HL-60 (cell line): ENCODE data around the gene CSNK1D.
A peak's percentile ranks its signal among the peaks of the same experiment; 100 is the strongest.

Source experiments
- DNase-seq, 2 experiments: peaks; one replicate each; pipeline ENCODE4 v3.0.0-alpha.2; 2010 to 2020; ENCODE audit warnings: low read depth in 1 of 2, low spot score in 1 of 2
- H3K27ac ChIP-seq: fragments of 250-450 bp; sonication (Bioruptor Pico); replicated peaks from 2 replicates; pipeline ENCODE4 v1.5.1; 2020; ENCODE audit warnings: mild to moderate bottlenecking, moderate library complexity
- H3K27me3 ChIP-seq: fragments of 250-450 bp; sonication (Bioruptor Pico); 2 replicates; pipeline ENCODE4 v1.5.1; 2021; ENCODE audit warnings: mild to moderate bottlenecking, moderate library complexity; ENCODE audit not compliant: insufficient read depth, poor library complexity, severe bottlenecking
- H3K4me3 ChIP-seq: replicated peaks from 2 replicates; pipeline ENCODE4 v1.5.1; 2011; ENCODE audit warnings: mild to moderate bottlenecking, control low read depth, low read length; ENCODE audit not compliant: insufficient read depth
- GABPA ChIP-seq: IDR thresholded peaks from 2 replicates; pipeline ENCODE4 v1.6.1; 2012; ENCODE audit warnings: low read depth
- POLR2AphosphoS5 ChIP-seq: IDR thresholded peaks from 2 replicates; pipeline ENCODE4 v1.6.1; 2012; ENCODE audit warnings: low read depth
- SPI1 ChIP-seq: IDR thresholded peaks from 2 replicates; pipeline ENCODE4 v1.6.1; 2012; ENCODE audit warnings: low read depth, mild to moderate bottlenecking, borderline replicate concordance
- TF ChIP-seq, protein P1 (sequence below): IDR thresholded peaks from one replicate; pipeline ENCODE4 v1.5.1; 2011; ENCODE audit warnings: low read length, control low read depth, inconsistent platforms; ENCODE audit not compliant: insufficient read depth
- TF ChIP-seq, protein P2 (sequence below): IDR thresholded peaks from 2 replicates; pipeline ENCODE4 v1.6.1; 2012; ENCODE audit warnings: low read depth; ENCODE audit not compliant: insufficient replicate concordance

The CSNK1D gene

DNA sequence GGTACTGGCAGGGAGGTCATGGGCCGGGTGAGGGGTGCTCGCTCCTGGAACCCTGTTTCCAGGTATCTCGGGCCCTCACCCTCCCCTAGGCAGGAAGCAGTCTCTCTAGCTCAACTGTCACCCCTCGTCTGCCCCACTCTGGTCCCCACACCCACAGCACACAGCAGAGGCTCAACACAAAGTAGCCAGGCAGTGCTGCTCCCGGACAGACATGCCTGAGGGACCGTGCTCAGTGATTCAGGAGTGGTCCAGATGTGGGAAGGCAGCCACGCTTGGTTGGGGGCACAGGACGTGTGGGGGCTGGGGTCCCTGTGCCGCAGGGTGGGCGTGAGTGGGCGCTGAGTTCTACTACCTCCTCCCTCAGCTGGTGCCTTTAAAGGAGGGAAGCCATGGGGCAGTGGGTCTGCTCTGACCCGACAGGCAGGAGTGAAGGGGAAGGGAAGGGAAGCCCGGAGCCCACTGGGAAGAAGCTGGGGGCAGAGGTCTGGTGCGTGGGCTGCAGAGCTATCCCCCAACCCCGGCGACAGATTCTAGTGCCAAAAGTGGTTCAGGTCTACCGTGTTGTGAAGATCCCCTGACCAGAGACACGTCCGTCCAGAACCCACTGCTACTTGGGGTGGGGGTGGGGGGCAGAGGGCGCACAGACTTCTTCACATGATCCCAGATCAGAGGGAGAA lies 32.9 kb downstream of the CSNK1D start:
- Histone ChIP-seq H3K4me3 (no peak overlapping the region), H3K27me3 (no peaks in the 10 kb centered on the region), H3K27ac (peak overlapping the region; percentile 91)
- peak; percentile 42 to 57 for DNase-seq
- TF ChIP-seq POLR2AphosphoS5 (no peak; the same call in none of the 2 replicates), SPI1 (no peak), GABPA (no peak)
- TF ChIP-seq, protein P1, sequence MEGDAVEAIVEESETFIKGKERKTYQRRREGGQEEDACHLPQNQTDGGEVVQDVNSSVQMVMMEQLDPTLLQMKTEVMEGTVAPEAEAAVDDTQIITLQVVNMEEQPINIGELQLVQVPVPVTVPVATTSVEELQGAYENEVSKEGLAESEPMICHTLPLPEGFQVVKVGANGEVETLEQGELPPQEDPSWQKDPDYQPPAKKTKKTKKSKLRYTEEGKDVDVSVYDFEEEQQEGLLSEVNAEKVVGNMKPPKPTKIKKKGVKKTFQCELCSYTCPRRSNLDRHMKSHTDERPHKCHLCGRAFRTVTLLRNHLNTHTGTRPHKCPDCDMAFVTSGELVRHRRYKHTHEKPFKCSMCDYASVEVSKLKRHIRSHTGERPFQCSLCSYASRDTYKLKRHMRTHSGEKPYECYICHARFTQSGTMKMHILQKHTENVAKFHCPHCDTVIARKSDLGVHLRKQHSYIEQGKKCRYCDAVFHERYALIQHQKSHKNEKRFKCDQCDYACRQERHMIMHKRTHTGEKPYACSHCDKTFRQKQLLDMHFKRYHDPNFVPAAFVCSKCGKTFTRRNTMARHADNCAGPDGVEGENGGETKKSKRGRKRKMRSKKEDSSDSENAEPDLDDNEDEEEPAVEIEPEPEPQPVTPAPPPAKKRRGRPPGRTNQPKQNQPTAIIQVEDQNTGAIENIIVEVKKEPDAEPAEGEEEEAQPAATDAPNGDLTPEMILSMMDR, result no peak
- TF ChIP-seq, protein P2, sequence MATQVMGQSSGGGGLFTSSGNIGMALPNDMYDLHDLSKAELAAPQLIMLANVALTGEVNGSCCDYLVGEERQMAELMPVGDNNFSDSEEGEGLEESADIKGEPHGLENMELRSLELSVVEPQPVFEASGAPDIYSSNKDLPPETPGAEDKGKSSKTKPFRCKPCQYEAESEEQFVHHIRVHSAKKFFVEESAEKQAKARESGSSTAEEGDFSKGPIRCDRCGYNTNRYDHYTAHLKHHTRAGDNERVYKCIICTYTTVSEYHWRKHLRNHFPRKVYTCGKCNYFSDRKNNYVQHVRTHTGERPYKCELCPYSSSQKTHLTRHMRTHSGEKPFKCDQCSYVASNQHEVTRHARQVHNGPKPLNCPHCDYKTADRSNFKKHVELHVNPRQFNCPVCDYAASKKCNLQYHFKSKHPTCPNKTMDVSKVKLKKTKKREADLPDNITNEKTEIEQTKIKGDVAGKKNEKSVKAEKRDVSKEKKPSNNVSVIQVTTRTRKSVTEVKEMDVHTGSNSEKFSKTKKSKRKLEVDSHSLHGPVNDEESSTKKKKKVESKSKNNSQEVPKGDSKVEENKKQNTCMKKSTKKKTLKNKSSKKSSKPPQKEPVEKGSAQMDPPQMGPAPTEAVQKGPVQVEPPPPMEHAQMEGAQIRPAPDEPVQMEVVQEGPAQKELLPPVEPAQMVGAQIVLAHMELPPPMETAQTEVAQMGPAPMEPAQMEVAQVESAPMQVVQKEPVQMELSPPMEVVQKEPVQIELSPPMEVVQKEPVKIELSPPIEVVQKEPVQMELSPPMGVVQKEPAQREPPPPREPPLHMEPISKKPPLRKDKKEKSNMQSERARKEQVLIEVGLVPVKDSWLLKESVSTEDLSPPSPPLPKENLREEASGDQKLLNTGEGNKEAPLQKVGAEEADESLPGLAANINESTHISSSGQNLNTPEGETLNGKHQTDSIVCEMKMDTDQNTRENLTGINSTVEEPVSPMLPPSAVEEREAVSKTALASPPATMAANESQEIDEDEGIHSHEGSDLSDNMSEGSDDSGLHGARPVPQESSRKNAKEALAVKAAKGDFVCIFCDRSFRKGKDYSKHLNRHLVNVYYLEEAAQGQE, result no peak

DNA sequence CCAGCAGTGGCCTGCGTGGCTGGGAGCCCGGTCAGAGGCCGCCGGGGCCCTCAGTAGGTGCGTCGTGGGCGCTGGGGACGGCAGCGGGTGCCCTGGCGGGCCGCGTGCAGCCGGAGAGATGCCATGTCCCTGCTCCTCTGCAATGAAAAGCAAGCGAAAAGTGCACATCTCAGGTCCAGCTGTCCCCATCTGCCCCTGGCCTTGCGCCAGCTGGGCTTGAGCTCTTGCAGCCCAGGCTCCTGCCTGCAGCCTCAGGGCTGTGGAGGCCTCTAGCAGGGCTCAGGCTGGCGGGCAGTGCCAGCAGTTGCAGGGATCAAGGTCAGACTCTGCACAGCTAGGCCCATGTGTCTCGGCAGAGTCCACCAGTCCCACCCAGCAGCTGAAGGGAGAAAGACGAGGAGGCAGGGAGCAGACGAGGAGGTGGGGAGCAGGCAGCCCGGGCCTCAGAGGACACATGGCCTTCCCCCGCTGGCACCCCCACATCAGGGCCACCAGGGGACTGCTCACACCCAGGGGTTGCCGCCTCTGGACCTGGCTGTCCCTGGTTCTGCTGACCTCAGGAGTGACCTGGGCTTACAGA lies 33.5 kb downstream of the CSNK1D start:
- Histone ChIP-seq H3K27ac (peak overlapping the region; percentile 91), H3K4me3 (no peak overlapping the region), H3K27me3 (no peaks in the 10 kb centered on the region)
- no peak for TF ChIP-seq GABPA
- TF ChIP-seq POLR2AphosphoS5, result peak; percentile 39; the same call in 1 of the 2 replicates
- DNase-seq, result peak; percentile 49 to 57

GRCh38 chr17:82239401-82239925 lies 34.0 kb downstream of the CSNK1D start:
- TF ChIP-seq GABPA, result no peak
- TF ChIP-seq SPI1, result peak; percentile 13; the same call in 1 of the 2 replicates
- TF ChIP-seq POLR2AphosphoS5, result peak; percentile 6; the same call in 1 of the 2 replicates
- peak; percentile 47 to 56 for DNase-seq
- peak overlapping the region; percentile 91 for H3K27ac ChIP-seq

GRCh38 chr17:82238472-82239201 lies 34.9 kb downstream of the CSNK1D start:
- peak overlapping the region; percentile 91 for H3K27ac ChIP-seq
- H3K27me3 ChIP-seq, result no peaks in the 10 kb centered on the region
- TF ChIP-seq, protein P2, result no peak
- TF ChIP-seq, protein P1, result no peak
- TF ChIP-seq SPI1 (no peak; the same call in 1 of the 2 replicates), POLR2AphosphoS5 (peak; percentile 70), GABPA (peak; percentile 40; the same call in 1 of the 2 replicates)
- H3K4me3 ChIP-seq, result peak overlapping the region; percentile 5; the same call in 1 of the 2 replicates
- DNase-seq, result peak; percentile 72 to 97

More at GRCh38 chr17:82239401-82239925, 34.0 kb downstream of the CSNK1D start:
- Histone ChIP-seq H3K27me3 (no peaks in the 10 kb centered on the region), H3K4me3 (no peak overlapping the region; the same call in 1 of the 2 replicates)
